ENCODE results near the gene SMTNL2.

The SMTNL2 gene

GRCh38 chr17:4584101-4584916 lies at the start of gene SMTNL2:
TSS of gene SMTNL2 (plus strand) at chr17:4584529. CDS start at chr17:4584606, 77 bp downstream.
- DNase-seq (ENCODE audit: low spot score): no peak

GRCh38 chr17:4534928-4535666 lies 49.2 kb upstream of the SMTNL2 start:
- no peak for DNase-seq (ENCODE audit: low spot score)

- no peak for DNase-seq (ENCODE audit: low spot score)
These were observed 48.6 kb upstream of the SMTNL2 start for GRCh38 chr17:4535667-4536258.

GRCh38 chr17:4536259-4536741 lies 48.0 kb upstream of the SMTNL2 start:
- DNase-seq (ENCODE audit: low spot score): no peak

GRCh38 chr17:4536742-4537411 lies 47.5 kb upstream of the SMTNL2 start:
- DNase-seq (ENCODE audit: low spot score): no peak

GRCh38 chr17:4537451-4538235 lies 46.7 kb upstream of the SMTNL2 start:
- no peak for DNase-seq (ENCODE audit: low spot score)

- no peak for DNase-seq (ENCODE audit: low spot score)
These were observed 45.9 kb upstream of the SMTNL2 start for GRCh38 chr17:4538236-4539002.

GRCh38 chr17:4539025-4539424 lies 45.3 kb upstream of the SMTNL2 start:
- no peak for DNase-seq (ENCODE audit: low spot score)

GRCh38 chr17:4539576-4540223 lies 44.6 kb upstream of the SMTNL2 start:
- no peak for DNase-seq (ENCODE audit: low spot score)

GRCh38 chr17:4540224-4540651 lies 44.1 kb upstream of the SMTNL2 start:
- no peak for DNase-seq (ENCODE audit: low spot score)

- no peak for DNase-seq (ENCODE audit: low spot score)
These were observed 43.5 kb upstream of the SMTNL2 start for GRCh38 chr17:4540687-4541327.

- no peak for DNase-seq (ENCODE audit: low spot score)
These were observed 42.9 kb upstream of the SMTNL2 start for GRCh38 chr17:4541328-4542002.

GRCh38 chr17:4542003-4542725 lies 42.2 kb upstream of the SMTNL2 start:
- no peak for DNase-seq (ENCODE audit: low spot score)

GRCh38 chr17:4542726-4543191 lies 41.6 kb upstream of the SMTNL2 start:
- no peak for DNase-seq (ENCODE audit: low spot score)

GRCh38 chr17:4543557-4544026 lies 40.7 kb upstream of the SMTNL2 start:
- DNase-seq (ENCODE audit: low spot score): no peak

GRCh38 chr17:4544135-4544950 lies 40.0 kb upstream of the SMTNL2 start:
- no peak for DNase-seq (ENCODE audit: low spot score)

- no peak for DNase-seq (ENCODE audit: low spot score)
These were observed 39.4 kb upstream of the SMTNL2 start for GRCh38 chr17:4544951-4545216.

All from SW480 (cell line).